Choroid plexus epithelial cell (primary cell): ENCODE data around the gene ENG.

Experiments
- DNase-seq: peaks from one replicate; pipeline ENCODE4 v3.0.0-alpha.2; 2010; ENCODE audit warnings: low read depth
- H3K4me3 ChIP-seq: 2 replicates; pipeline ENCODE4 v1.5.1; 2011; ENCODE audit warnings: low read depth, mild to moderate bottlenecking, control low read depth, low read length, moderate library complexity
- TF ChIP-seq, protein P1 (sequence below): conservative IDR thresholded peaks from 2 replicates; pipeline ENCODE4 v1.5.1; 2011; ENCODE audit warnings: low read depth, mild to moderate bottlenecking, control low read depth, inconsistent platforms, low read length, moderate library complexity

ENG gene

DNA sequence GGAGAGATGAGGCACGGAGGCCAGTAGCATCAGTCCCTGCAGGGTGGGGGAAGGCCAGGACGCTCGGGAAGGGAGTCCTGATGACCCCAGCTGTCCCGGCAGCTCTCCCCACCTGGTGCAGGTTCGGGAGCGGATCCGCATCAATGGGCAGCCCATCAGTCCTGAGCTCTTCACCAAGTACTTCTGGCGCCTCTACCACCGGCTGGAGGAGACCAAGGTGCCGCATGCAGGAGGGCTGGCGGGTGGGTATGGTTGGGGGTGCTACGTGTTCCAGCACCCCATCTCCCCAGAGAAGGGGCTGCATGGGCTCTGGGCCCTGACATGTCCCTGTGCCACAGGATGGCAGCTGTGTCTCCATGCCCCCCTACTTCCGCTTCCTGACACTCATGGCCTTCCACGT, 47.6 kb downstream of the ENG start:
- no peak overlapping the region for H3K4me3 ChIP-seq
- TF ChIP-seq, protein P1, sequence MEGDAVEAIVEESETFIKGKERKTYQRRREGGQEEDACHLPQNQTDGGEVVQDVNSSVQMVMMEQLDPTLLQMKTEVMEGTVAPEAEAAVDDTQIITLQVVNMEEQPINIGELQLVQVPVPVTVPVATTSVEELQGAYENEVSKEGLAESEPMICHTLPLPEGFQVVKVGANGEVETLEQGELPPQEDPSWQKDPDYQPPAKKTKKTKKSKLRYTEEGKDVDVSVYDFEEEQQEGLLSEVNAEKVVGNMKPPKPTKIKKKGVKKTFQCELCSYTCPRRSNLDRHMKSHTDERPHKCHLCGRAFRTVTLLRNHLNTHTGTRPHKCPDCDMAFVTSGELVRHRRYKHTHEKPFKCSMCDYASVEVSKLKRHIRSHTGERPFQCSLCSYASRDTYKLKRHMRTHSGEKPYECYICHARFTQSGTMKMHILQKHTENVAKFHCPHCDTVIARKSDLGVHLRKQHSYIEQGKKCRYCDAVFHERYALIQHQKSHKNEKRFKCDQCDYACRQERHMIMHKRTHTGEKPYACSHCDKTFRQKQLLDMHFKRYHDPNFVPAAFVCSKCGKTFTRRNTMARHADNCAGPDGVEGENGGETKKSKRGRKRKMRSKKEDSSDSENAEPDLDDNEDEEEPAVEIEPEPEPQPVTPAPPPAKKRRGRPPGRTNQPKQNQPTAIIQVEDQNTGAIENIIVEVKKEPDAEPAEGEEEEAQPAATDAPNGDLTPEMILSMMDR: no peak
- DNase-seq: no peak

DNA sequence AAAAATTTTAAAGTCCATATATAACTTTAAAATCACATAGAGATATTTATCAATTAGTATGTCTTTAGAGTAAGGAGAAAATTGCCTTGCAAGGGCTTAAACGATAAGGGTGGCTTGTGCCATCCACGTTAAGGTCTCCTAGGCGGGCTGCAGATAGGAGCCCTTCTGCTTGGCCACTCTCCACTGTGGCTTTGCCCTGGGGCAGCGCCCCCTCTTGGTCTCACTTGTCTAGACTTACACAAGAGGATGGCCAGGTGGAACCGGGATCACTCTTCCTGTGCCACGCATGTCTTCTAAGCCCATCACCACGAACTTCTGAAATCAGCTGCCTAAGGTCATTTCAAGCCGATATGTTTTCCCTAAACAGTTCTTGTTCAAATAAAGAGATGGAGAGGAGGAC, 48.8 kb downstream of the ENG start:
- TF ChIP-seq, protein P1: peak; percentile 68
- peak; percentile 49 for DNase-seq
- H3K4me3 ChIP-seq: no peak overlapping the region

DNA sequence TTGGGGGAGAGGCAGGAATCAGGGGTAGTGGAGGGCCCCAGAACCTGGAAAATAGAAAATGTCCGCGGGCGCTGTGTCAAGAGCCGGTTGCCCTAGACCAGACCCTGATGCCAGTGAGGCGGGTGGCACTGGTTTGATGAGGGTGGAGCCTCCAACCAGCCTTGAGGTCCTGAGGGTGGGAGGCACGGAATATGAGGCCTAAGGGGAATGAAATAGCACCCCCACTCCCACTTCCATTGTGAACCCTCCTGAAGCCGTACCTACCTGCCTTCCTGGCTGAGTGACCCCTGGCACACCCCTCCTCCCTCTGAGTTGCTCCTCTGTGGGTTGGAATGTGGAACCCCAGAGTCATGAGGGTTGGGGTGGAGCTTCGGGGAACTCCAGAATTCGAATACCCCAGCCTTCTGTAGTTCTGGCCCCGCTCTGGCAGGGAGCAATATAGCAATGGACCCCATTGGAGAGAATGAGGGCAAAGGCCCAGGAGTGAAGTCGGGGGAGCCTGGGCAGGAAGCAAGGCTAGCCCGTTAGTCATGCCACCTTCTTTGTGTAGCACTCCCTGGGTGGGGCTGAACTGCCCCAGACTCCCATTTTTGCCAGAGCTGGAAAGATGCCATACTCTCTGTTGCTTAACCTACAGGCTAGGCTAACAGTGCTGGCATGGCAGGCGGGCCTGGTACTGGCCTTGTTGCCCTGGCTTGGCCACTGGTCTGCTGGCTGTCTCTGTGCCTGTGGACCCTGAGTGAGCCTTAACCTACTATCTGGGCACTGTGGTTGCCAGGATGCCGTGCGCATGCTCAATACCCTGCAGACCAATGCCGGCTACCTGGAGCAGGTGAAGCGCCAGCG, 50.7 kb downstream of the ENG start:
- TF ChIP-seq, protein P1: no peak
- DNase-seq: no peak

DNA sequence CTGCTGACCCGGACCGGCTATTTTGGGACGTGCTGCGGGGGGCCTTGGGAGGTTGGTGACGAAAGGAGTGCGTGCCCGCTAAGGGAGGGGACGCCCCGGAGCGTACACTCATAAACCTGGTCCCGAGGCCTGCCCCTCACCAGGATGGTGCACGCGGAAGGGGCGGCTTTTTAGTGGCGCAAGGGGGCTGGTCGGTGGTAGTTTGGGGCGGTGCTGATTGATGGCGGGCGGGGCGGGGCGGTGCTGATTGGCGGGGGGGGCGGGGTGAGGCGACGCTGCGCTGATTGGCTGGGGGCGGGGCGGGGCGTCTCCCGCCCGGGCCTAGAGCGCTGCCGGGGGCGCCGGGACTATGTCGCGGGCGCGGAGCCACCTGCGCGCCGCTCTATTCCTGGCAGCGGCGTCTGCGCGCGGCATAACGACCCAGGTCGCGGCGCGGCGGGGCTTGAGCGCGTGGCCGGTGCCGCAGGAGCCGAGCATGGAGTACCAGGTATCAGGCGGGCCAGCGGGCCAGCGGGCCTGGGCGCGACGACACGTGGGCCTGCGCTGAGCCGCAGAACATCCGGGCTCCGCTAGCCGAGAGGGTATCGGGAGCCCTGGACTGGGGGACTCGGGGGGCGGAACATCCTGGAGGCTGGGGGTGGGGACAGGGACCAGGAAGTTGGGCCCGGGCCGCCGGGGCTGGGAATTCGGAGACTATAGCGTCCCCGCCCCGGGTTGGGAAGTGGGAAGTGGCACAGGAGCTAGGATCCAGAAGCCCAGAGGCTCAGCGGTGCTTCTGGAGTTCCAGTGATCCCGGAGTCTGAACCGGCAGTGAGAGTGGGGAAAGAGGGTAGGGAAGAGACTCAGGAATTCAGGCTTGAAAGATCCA, 51.6 kb downstream of the ENG start, which contains the start of gene FPGS:
Gene FPGS, plus strand, starts transcription at position 307 of the 868 bp plus-strand sequence. Its CDS starts 43 bp downstream, at position 350.
- H3K4me3 ChIP-seq: peak within 1 kb of the TSS; percentile 75
- TF ChIP-seq, protein P1: no peak
- DNase-seq: peak; percentile 83

More for the DNA sequence above, 50.7 kb downstream of the ENG start:
- peak overlapping the region; percentile 75 for H3K4me3 ChIP-seq

DNA sequence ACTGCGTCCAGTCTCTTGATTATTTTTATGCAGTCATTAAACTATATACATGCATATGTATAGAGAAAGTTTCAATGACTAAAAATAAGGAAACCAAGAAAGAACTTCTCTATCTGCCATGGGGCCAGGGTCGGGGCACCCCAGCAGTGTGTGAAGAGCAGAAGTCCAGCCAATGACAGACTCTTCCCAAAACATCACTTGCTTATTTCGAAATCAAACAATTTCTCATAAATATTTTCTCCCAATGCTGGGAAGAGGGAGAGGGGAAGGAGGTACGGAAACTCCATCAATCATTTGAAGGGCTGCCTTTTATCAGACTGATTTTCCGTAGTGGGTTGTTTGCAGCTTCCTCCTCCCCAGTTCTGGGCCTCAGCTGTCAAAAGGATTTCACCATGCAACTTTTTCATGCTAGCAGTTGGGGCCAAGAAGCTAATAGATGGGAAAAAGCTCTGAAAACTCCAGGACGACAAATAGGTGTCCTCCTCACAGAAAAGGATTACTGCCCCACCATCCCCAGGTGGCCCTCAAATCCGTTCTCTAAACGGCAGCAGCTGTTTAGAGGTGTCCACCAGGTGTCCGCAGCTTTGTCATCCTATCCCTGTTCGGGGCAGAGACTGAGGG, 52.4 kb downstream of the ENG start:
- TF ChIP-seq, protein P1: peak; percentile 25
- peak; percentile 44 for DNase-seq
- H3K4me3 ChIP-seq: peak overlapping the region; percentile 75

DNA sequence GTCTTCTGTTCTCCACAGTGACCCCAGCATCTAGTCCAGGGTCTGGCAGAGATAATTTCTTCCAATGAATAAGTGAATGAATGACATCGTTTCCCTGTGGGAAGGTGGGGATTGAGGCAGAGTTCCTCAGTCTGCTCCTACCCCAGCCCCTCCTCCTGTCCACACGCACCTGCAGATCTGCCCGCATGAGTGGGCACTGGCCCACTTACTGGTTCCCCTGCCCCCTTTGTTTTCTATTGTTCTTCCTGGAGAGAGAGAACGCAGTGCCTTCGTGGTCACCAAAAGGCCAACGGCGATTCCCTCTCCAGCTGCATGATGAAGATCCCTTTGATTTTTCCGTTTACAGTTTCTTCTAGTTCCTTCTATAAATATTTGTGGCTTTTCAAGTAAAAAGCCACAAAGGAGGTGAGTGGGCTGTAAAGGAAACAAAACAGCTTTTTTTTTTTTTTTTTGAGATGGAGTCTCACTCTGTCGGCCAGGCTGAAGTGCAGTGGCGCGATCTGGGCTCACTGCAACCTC, 57.5 kb downstream of the ENG start:
- TF ChIP-seq, protein P1: no peak
- peak; percentile 28 for DNase-seq
- H3K4me3 ChIP-seq: no peak overlapping the region
